Measurements from ENCODE around the gene APOA5.

The APOA5 gene

DNA sequence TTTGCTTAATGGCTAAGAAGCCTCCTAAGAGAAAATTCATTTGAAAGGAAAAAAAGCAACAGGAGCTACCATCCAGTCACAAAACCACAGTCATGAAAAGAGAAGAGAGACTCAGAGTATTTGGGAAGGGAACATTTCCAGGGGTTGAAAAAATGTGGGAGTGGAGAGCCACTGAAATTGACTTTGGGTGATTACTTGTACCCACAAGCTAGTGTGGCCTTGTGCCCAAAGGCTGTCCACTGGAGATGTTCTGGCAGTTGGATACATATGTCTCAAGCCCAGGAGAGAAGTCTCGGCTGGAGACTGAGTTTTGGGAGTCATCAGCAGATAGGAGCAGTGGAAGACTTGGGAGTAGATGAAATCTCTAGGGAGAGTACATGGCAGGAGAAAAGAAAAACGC is 3.2 kb upstream of the APOA5 start:
- DNase-seq, result no peak

- DNase-seq, result peak in 2 of 4 experiments; percentile 24 to 28
Observed at GRCh38 chr11:116793772-116794097, 2.1 kb upstream of the APOA5 start.

DNA sequence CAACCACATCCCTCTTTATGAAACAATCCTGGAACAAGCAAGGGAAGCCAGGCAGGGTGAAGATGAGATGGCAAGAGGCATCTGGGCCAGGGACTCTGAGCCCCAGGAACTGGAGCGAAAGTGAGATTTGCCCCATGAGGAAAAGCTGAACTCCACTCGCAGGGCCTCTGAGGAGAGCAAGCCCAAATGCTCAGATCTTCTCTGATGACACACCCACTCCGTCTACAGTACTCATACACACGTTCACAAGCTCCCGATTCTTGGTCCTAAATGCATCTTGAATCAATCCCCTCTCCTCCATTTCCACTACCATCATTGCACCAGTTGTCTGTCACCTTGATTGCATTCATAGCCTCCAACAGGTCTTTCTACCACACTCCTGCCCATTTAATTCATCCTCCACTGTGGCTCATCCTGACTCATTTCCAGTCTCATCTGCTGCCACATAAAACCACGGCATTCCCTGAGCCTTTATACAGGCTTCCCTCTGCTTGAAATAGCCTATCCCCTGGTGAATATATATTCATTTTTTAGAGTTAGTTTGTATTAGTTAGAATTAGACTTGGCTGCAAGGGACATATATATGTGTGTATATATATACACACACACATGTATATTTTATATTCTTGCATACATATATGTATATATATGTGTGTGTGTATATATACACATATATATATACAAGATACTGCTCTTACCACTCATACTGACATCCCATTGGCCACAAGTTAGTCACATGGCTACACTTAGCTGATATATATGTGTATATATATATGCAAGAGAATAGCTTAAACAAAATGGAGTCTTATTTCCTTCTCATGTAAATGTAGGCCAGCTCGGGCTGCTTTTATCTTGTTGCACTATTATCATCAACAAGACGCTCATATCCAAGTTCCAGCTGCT is 1.4 kb upstream of the APOA5 start:
- DNase-seq, result no peak

DNA sequence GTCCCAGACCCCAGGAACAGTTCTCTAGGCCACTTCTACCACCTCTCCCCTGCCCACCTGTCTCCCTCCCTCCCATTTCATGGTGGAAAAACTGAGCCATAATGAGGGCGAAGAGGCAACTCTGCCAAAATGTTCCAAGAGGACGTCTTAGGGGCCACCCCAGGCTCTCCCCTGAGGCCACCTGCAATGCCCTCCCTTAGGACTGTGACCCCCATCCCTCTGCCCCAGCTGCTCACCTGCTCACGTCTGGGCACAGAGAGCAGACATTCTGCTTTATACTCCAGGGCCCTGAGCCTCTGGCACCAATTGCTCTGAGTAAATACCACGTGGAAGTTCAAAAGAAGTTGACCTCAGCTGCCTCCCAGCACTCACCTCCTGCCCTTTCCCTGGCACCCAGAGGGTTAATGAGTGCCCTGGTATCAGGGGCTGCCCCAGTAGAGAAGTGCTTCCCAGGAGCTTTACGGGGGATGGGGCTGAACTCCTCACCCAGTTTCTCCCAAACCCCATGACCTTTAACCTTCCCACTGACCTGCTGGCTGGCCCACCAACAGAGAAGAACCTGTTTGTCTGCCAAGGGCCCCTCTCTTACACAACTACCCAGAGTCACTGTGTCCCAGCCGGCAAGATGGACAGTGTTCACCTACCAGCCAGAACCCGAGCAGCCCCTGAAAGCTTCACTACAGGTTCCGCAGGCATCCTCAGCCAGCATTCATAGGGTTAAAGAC is 627 bp upstream of the APOA5 start:
- no peak for DNase-seq

GRCh38 chr11:116791002-116791812 is 472 bp downstream of the APOA5 start:
- peak; percentile 75 to 89 (median 82) for DNase-seq

- no peak for DNase-seq
Observed at GRCh38 chr11:116790167-116791001, 1.3 kb downstream of the APOA5 start.

DNA sequence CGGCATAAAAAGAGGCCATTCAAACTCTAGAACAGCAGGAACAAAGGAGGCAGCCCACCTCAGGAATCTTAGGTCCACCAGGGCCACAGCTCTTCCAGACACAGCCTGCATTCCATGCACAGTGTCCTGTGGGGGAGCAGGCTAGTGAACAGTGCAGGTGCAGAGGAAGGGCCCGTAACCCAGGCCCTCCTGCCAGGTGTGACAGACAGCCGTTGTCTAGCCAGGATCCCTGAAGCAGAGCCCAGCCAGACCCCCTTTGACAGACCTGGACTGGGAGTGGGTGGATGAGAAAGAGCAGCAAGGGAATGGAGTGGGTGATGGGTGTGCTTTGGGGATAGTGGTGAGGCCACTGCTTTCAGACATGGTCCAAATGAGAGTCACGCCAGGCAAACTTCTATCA is 2.7 kb downstream of the APOA5 start:
- DNase-seq, result no peak

- no peak for DNase-seq
Observed at GRCh38 chr11:116788534-116788933, 3.1 kb downstream of the APOA5 start.

DNA sequence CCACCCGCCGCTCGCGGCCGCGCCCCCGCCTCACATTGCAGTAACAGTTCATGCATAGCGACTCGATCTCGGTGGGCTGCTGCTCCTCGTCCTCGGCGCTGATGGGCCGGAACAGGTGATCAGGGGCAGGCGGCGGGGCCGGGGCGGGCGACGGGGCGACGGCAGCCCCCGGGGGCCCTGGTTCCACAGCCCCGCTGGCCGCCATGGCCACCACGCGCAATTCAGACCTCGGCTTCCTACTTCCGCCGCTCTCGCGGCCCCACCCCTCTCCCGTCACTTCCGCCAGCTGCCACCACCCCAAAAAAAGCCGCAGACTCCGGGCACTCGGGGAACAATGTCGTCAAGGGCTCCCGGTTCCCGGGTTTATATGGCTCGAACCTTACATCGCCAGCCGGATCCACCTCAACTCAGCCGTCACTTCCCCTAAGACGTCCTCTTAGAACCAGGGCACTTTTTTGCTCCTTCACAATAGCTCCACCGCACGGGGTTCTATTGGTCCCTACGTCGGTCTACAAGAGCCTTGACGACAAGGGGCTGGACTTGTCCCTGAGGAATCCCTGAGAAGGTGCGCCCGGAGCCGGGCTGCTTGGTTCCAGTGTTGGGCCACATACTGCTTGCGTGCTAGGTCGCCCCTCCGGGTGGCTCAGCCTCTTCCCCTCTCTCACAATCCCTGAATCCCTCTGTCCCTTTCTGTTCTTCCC is 3.7 kb downstream of the APOA5 start, which contains the start of gene ZPR1:
Gene ZPR1, minus strand, starts transcription at position 238 of the 701 bp plus-strand sequence. Its CDS starts 33 bp downstream, at position 205.
- DNase-seq, result peak; percentile 84 to 93 (median 89)

GRCh38 chr11:116787436-116787785 is 4.3 kb downstream of the APOA5 start:
- peak in 2 of 4 experiments; percentile 14 for DNase-seq

GRCh38 chr11:116786966-116787365 is 4.7 kb downstream of the APOA5 start:
- no peak for DNase-seq

- no peak for DNase-seq
Observed at GRCh38 chr11:116786326-116786725, 5.4 kb downstream of the APOA5 start.

DNA sequence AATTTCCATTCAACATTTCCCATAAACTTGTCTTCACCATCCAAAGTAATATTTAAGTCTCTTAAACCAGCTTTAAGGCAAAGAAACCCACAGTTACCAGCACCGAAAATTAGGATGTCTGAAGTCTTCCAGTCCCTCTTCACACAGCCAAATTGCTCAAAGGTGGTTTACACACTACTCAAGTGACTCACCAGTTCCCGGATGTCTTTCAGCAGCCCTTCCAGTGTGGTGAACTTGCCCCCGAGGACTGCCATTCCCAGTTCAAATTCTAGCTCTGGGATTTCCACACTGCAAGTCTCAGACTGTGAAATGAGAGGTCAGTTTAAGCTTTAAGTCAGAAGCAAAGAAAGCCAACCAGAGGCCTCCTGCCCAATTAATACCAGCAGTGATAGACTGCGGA is 9.0 kb downstream of the APOA5 start:
- no peak for DNase-seq

- DNase-seq, result no peak
Observed at GRCh38 chr11:116778556-116778955, 13.1 kb downstream of the APOA5 start.

DNA sequence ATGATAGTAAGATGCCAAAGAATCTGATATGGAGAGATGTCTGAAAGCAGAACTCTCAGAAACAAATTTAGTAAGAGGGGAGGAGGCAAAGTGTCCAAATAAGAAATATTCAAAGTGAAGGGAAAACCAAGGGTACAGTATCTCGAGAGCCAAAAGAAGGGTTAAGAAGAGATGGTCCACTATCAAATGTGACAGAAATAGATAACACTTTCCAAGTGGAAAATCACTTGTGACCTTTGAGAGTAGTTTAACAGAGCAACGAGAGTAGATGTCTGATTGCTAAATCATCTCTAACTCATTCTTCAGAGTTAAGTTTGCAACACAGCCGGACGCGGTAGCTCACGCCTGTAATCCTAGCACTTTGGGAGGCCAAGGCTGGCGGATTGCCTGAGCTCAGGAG is 14.6 kb downstream of the APOA5 start:
- no peak for DNase-seq

DNA sequence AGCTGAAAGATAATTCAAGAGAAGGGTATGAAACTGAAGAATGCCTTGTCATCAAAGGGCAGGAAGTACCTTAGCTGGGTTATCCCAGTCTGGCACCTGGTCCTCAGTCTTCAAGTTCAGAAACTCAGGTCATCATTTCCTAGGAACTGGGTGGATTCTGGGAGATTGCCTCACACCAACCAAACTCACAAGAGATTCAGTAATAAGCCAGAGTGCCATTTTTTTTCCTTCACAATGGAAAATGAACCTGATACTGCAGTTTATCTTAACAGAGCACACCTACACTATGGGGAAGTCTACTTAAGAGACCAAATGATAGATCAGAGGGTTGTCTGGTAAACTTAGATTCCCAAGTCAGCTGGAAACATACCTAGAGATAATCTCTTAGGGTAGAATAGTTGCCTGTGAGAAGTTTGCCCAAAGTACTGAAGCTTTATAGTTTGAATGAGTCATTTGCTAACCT is 15.1 kb downstream of the APOA5 start:
- no peak for DNase-seq

DNA sequence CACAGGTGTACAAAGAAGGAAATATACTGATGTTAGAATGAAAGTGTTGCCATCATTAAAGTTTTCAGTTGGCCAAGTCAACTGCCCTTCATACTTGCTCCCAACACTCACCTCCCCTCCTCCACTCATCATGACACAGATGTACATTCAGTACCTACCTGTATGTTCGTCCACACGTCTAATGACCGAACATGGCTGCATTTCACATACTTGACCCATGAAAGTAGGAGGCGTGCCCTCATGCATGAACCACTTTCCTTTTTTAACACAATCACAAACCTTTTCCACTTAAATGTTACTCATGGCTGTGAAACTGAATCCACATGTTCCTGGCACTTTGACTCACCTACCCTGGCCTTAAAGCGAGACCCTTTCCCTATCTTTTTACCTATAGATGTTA is 15.7 kb downstream of the APOA5 start:
- no peak for DNase-seq

DNA sequence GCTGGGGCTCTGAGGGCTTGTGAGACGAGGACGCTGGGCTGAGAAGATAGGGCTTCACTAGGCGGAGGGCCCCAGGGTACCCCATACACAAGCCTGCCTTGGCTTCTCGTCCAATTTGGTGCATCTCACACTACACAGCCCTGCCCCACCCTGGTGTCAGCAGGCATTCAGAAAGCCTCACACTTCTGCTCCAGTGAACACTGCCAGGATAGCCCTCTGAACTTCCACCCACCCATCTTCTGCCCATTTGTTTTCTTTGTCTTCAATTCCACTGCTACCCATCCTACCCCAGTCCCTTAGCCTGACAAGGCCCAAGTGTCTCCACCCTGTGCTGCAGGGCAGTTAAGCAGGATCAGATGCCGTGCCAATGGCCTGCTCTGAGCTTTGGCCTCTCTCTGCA is 17.0 kb downstream of the APOA5 start:
- DNase-seq, result no peak

GRCh38 chr11:116773203-116774097 is 18.2 kb downstream of the APOA5 start:
- peak; percentile 44 to 70 (median 58) for DNase-seq
